GM18511 (cell line): ENCODE measurements around the gene SRRM3.
"Not testable (repeated sequence)": the region's sequence is repeated elsewhere in the genome, so short reads cannot be mapped to it uniquely, and the experiment has no call there.

ENCODE experiments used
- ATAC-seq: cut with Tn5 transposase; IDR thresholded peaks from one replicate; pipeline ENCODE4 v1.9.1; 2021; ENCODE audit warnings: mild to moderate bottlenecking, moderate library complexity; ENCODE audit not compliant: unreplicated experiment

The SRRM3 gene, protein sequence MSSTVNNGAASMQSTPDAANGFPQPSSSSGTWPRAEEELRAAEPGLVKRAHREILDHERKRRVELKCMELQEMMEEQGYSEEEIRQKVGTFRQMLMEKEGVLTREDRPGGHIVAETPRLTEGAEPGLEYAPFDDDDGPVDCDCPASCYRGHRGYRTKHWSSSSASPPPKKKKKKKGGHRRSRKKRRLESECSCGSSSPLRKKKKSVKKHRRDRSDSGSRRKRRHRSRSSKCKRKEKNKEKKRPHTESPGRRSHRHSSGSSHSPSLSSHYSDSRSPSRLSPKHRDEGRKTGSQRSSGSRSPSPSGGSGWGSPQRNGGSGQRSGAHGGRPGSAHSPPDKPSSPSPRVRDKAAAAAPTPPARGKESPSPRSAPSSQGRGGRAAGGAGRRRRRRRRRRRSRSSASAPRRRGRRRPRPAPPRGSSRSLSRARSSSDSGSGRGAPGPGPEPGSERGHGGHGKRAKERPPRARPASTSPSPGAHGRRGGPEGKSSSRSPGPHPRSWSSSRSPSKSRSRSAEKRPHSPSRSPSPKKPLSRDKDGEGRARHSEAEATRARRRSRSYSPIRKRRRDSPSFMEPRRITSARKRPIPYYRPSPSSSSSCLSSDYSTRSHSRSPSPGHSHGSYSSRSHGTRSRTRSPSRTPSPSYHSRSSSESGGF

GRCh38 chr7:76201732-76202665 is at the start of gene SRRM3:
SRRM3 (plus strand) TSS chr7:76201896; CDS start chr7:76235067, 33,171 bp downstream.
- ATAC-seq, result no peak

GRCh38 chr7:76151932-76152331 is 49.8 kb upstream of the SRRM3 start:
- no peak for ATAC-seq

DNA sequence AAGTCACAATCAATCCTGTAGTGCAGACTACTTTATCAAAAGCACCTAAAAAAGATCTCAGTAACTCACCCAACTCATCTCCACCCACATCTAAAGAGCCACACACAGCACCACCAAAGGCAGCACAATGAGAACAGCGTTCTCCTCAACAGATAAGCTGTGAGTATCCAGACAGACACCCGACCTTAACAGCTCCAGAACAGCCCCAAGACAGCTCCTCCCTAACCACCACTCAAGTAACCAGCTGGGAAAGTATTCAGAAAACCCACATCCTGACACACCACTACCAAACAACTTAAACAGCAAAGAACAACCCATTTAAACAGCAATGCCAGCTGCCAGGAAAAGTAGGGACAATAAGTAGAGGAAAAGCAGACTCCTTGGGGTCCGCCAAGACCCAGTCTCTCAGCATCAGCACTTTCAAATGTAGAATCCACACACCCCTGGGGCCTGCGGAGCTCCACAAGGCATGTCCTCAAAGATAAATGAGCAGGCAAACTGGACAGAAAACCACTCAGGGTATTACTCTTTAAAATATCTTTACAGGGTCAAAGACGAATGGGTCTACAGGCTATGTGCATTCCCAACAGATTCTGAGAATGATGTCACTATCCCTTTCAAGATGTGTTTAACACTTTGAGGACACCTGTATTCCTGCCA is 48.0 kb upstream of the SRRM3 start:
- ATAC-seq, result not testable (repeated sequence)

GRCh38 chr7:76155938-76156337 is 45.8 kb upstream of the SRRM3 start:
- ATAC-seq, result no peak

DNA sequence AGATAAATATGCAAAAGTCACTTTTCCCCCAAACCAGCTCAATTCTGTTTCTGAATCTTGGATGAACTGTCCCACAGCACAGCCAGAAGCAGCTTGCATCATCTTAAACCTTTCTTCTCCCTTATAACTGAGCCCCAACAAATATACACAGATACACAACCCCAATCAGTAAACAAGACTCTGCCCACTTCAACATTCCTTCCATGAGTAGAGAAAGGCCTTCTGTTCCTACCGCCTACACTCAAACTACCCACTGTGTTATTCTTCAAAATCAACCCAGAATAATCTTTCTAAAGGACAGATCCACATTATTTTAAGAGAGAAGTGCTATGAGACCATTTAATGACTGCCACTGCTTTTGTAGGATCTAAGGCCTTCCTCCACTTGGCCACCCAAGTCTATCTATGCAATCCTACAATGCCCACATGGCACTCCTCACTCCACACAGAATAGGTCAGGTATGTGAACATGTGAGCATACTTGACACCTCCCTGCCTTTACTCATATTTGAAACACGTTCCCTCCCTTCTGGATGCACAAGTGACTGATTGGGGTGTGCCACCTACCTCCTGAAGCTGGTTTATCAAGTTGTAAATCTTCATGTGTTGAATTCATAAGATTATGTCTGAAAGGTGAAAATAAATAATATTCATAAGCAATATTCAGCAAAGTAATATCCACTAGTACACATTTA is 44.6 kb upstream of the SRRM3 start:
- not testable (repeated sequence) for ATAC-seq

DNA sequence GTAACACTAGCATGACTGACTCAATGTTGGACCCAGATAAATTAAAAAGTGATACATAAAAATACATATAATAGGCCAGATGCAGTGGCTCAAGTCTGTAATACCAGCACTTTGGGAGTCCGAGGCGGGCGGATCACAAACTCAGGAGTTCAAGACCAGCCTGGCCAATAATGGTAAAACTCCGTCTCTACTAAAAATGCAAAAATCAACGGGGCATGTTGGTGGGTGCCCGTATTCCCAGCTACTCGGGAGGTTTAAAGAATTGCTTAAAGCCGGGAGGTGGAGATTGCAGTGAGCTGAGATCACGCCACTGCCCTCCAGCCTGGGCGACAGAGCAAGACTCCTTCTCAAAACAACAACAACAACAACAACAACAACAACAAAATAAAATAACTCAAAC is 43.3 kb upstream of the SRRM3 start:
- ATAC-seq, result not testable (repeated sequence)

DNA sequence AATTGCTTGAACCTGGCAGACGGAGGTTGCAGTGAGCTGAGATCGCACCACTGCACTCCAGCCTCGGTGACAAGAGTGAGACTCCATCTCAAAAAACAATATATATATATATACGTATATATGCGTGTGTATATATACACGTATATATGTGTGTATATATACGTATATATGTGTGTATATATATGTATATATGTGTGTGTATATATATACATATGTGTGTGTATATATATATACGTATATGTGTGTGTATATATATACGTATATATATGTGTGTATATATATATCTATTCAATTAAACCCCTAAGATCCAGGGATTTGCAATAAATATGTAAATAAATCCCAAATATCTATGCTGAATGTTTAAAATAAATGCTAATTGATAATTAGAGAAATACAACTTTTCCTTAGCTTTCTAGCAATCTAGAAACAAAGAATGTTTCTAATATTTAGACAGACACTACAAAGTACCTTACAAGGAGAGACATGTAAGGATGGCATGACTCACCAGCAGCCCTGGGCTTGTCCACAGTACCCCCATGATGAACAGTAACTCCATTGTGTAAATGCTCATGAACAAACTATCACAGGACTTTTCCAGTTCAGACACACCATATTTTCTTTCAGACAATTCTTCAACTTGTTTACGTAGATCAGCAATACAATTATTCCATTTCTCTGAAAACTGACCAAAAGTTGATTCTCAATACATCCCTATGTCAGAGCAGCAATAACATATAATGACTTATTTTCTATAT is 39.1 kb upstream of the SRRM3 start:
- ATAC-seq, result not testable (repeated sequence)

DNA sequence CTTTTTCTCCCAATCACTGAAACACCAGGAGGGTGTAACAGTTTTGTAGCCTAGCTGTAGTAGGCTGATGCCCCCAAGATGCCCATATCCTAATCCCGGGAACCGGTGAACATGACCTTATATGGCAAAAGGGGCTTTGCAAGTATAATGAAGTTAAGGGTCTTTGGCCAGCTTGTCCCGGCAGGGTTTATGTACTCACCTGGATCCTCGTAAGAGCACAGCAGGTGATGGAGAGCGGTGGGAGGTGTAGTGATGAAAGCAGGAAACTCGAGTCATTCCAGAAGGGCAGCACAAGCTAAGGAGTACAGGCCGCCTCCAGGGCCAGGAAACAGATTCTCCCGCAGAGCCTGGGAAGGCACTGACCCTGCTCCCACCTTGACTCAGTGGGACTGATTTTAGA is 37.9 kb upstream of the SRRM3 start:
- ATAC-seq, result not testable (repeated sequence)

- no peak for ATAC-seq
Measured at GRCh38 chr7:76165106-76165972, 36.4 kb upstream of the SRRM3 start.

DNA sequence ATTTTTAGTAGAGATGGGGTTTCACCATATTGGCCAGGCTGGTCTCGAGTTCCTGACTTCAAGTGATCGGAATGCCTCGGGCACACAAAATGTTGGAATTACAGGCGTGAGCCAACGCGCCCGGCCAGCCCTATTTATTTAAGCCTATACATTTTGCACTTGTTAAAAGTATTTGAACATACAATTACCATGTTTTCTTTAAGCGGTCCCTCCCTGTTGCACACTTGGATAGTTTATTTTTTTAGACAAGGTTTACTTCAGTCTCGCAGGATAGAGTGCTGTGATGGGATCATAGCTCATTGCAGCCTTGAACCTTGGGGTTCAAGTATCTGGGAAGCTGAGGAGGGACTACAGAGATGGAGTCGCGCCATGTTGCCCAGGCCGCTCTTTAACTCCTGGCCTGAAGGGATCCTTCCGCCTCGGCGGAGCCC is 35.7 kb upstream of the SRRM3 start:
- ATAC-seq, result no peak

DNA sequence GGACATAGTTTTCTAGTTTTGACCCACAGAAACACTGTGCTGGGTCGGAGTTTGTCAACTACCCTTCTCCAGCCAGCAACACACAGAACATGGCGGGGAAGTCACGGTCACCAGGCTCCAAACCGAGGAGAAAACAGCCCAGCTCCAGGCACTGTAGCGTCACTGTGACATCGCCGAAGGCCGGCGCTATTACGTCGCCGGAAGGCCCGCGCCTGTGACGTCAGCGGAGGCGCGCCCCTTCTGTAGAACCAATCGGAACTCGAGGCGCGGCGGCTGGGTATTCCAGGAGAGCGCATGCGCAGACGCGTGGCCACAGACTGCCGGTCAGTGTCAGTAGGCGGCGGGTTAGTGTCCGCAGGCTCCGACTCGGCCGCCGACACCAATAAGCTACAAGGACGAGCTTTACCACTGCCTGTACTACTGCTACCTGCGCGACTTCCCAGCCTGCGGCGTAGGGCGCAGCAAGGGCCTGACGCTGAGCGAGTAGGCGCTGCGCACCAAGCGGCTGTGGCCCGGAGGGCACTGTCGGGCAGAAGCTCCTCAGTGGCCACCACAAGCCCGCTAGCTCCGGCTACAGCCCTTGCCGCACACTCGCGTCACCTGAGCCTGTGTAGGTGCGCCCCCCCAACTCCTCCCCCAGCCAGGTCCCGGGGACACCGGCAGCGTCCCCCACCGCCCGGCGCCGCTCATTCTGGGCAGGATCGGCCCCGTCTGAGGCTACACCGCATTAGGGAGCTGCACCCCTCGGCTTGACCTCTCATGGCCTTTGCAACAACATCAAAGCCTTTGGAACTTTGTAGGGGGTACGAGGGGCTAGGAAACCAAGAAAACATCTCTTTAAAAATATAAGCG is 35.1 kb upstream of the SRRM3 start:
- ATAC-seq, result peak; percentile 93

DNA sequence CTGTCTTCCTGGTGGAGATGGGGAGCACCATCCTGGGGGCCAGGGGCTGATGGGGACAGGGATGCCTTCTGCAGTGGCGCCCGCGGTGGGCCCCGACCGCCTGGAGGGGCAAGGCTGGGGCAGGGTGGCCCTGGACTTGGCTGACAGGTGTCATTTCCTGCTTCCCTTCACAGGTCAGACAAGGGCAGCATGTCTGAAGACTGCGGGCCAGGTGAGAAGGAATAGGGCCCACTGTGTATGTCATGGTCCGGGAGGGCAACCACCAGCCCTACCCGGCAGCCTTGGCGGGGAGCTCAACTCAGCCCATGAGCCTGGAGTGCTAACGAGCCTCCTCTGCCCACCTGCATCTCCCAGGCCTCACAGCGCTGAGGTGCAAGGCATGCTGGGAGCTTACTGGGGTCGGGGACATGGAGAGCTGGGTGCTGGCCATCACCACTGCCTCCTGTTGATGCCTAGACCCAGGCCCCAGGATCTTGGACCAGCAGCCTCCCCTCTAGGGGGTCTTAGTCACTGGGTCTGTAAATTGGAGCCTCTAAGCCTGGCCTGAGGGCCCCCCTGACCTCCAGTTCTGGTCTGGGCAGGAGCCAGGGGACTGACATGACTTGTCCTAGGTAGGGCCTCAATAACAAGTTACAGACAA is 28.0 kb upstream of the SRRM3 start:
- no peak for ATAC-seq

- not testable (repeated sequence) for ATAC-seq
Measured at GRCh38 chr7:76176951-76177350, 24.7 kb upstream of the SRRM3 start.

DNA sequence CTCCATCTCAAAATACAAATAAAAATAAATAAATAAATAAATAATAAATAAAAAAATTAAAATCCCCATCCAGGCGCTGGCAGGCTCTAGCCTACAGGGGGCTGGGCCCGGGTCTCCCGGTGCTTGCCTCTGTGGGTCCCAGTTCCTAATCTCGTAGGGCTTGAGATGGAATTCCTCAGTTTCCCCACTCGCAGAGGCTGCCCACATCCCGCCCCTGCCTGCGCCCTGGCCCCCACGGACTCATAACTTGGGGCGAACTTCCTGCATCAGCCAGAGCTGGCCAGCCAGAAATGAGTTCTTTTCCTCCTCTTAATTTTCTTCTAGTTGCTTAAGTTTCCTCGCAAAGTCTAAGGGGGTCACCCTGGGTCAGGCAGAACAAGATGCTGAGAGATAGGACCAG is 22.0 kb upstream of the SRRM3 start:
- no peak for ATAC-seq

GRCh38 chr7:76182225-76182960 is 19.3 kb upstream of the SRRM3 start:
- ATAC-seq, result no peak

DNA sequence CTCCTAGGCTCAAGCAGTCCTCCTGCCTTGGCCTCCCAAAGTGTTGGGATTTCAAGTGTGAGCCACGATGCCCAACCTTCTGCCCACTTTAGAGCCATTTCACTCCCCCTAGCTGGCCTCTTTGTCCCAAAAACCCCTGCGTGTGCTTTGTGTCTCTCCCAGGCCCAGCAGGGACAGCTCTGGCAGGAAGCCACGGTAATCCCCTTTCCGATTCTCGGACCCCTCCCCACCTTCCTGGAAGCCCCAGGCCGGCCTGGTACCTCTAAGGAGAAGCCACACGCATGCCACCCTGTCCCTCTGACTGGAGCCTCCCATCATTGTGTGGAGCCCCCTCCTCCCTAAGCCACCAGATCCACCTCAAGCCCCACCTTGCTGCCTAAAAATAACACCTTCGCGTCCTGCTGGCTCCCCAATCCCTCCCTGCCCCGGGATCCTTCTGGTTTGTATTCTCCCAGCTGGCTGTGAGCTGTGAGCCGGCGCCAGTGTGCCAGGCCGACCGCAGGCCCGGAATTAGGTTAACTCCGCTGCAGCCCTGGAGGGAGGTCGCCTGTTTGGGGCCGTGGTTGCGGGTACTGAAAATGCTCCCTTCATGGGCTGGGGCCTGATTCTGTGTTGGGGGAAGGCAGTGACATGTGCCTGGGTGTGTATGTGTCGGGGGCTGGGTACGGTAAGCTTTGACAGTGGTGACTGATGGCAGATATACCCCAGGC is 16.4 kb upstream of the SRRM3 start:
- ATAC-seq, result no peak
